OCI-LY7 (cell line): Measurements from ENCODE around the gene NTRK1. TPM values are rescaled to one million over a fixed set of nuclear protein-coding genes. Genes with fewer than 3 reads are reported as not detected.
A peak's percentile ranks its signal among the peaks of the same experiment; 100 is the strongest.

Experiments used
- BruUV-seq: library from RNA; stranded (reverse); fragments of 400-500 nt; replicated peaks from 2 replicates; lab custom pipeline; 2021; lab: Mats Ljungman, UMichigan
- CTCF ChIA-PET: fragments of 300-600 bp; sonication (Branson Sonifier 250); formaldehyde crosslinking; loops from one replicate; lab custom pipeline; 2022; ENCODE audit warnings: antibody characterized with exemption; ENCODE audit not compliant: unreplicated experiment; lab: Charles Lee
- POLR2A ChIA-PET: fragments of 300-600 bp; sonication (Branson Sonifier 250); formaldehyde crosslinking; loops from one replicate; lab custom pipeline; 2022; ENCODE audit warnings: antibody characterized with exemption; lab: Charles Lee
- DNase-seq: peaks from one replicate; pipeline ENCODE4 v3.0.0-alpha.2; 2015; ENCODE audit warnings: low spot score
- H2AFZ ChIP-seq: fragments of 200-600 bp; sonication (generic), shearing (Covaris generic); 2 replicates; pipeline ENCODE4 v1.6.1; 2014; ENCODE audit warnings: mild to moderate bottlenecking, antibody characterized with exemption, low read length, moderate library complexity
- H3K27ac ChIP-seq: fragments of 200-600 bp; sonication (generic); 2 replicates; pipeline ENCODE4 v1.5.1; 2014; ENCODE audit warnings: mixed run types, low read depth, mild to moderate bottlenecking, moderate library complexity, low read length, inconsistent platforms; ENCODE audit not compliant: poor library complexity, severe bottlenecking
- H3K36me3 ChIP-seq: fragments of 200-600 bp; sonication (generic); 2 replicates; pipeline ENCODE4 v1.6.1; 2014; ENCODE audit warnings: mild to moderate bottlenecking, antibody characterized with exemption, low read length, moderate library complexity, mixed read lengths; ENCODE audit not compliant: insufficient read depth
- H3K4me1 ChIP-seq: fragments of 200-600 bp; sonication (generic); 2 replicates; pipeline ENCODE4 v1.5.1; 2014; ENCODE audit warnings: mild to moderate bottlenecking, low read length; ENCODE audit not compliant: insufficient read depth, poor library complexity, severe bottlenecking
- H3K4me2 ChIP-seq: fragments of 200-600 bp; sonication (generic); 2 replicates; pipeline ENCODE4 v1.6.1; 2014; ENCODE audit warnings: mild to moderate bottlenecking, low read length
- H3K4me3 ChIP-seq: fragments of 200-600 bp; sonication (generic); 2 replicates; pipeline ENCODE4 v1.5.1; 2014; ENCODE audit warnings: mild to moderate bottlenecking, low read depth, low read length; ENCODE audit not compliant: poor library complexity, severe bottlenecking
- H3K79me2 ChIP-seq: fragments of 200-600 bp; sonication (generic); 2 replicates; pipeline ENCODE4 v1.6.1; 2016; ENCODE audit warnings: low read depth, mild to moderate bottlenecking, low read length, moderate library complexity, mixed read lengths; ENCODE audit not compliant: insufficient read depth
- H3K9me2 ChIP-seq: fragments of 200-600 bp; sonication (generic); 2 replicates; pipeline ENCODE4 v1.6.1; 2016; ENCODE audit warnings: mild to moderate bottlenecking, low read length, mixed read lengths; ENCODE audit not compliant: insufficient read depth
- H3K9me3 ChIP-seq: fragments of 200-600 bp; sonication (generic); 2 replicates; pipeline ENCODE4 v1.6.1; 2014; ENCODE audit warnings: mild to moderate bottlenecking, mixed run types, low read length, mixed read lengths
- H4K20me1 ChIP-seq: fragments of 200-600 bp; sonication (generic); 2 replicates; pipeline ENCODE4 v1.6.1; 2014; ENCODE audit warnings: mild to moderate bottlenecking, antibody characterized with exemption, low read length, moderate library complexity, mixed read lengths; ENCODE audit not compliant: insufficient read depth
- EZH2phosphoT487 ChIP-seq: fragments of 200-600 bp; sonication (generic); IDR thresholded peaks from 2 replicates; pipeline ENCODE4 v1.6.1; 2018; ENCODE audit warnings: low read depth, borderline replicate concordance, mild to moderate bottlenecking, mixed run types, antibody characterized with exemption, low read length, moderate library complexity, mixed read lengths
- intact Hi-C: fragments of 100-400 bp; cut with micrococcal nuclease; formaldehyde crosslinking; loops from one replicate; pipeline ENCODE4 v1.10.0; 2022; ENCODE audit not compliant: unreplicated experiment
- total RNA-seq, 2 experiments: library from RNA; depleted of rRNA in 1 of 2; stranded (reverse); fragments of >200 nt in 1 of 2; shearing (Covaris generic) in 1 of 2; gene quantifications; 2 replicates each; pipeline ENCODE4 v1.2.3, GENCODE V29; 2014 to 2022
- TF ChIP-seq, protein P1 (sequence below): fragments of 200-600 bp; sonication (generic); conservative IDR thresholded peaks from 2 replicates; pipeline ENCODE4 v1.5.1; 2014; ENCODE audit warnings: mild to moderate bottlenecking, antibody characterized with exemption, low read length, moderate library complexity, mixed read lengths

NTRK1 gene
- total RNA-seq, 2 experiments from 2014 or later = not detected

DNA sequence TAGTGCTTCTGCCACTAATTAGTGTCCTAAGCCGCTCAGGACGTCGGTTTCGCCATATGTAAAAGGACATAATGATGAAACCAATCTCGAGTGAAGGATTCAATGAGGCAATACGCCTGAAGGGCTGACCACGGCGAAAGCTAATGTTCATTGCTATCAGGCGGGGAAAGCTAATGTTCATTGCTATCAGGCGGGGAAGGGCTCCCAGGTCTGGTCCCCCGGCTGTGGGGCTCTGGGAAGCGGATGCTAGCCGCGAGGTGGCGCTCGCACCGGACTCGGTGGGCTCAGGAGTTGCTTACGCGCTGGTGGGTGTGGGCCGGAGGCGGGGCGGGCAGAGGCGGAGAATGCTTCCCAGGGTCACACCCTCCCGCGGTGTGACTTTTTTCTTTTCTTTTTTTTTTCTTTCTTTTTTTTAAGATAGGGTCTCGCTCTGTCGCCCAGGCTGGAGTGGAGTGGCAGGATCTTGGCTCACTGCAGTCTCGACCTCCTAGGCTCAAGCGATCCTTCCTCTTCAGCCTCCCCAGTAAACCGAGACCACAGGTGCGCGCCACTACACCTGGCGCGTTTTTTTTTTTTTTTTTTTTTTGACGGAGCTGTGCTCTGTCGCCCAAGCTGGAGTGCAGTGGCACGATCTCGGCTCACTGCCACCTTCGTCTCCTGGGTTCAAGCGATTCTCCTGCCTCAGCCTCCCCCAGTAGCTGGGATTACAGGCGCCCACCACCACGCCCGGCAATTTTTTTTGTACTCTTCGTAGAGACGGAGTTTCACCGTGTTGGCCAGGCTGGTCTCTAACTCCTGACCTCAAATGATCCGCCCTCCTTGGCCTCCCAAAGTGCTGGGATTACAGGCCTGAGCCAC, 31.8 kb downstream of the NTRK1 start:
- CTCF ChIA-PET = interaction anchor here (0.6 kb wide), 1 partner anchor 65 kb away, joined by 3 read pairs; no protein-coding TSS in a partner anchor
- H3K4me1 ChIP-seq = no peaks in the 10 kb centered on the region
- intact Hi-C loops = no loop called here
- H3K9me2 ChIP-seq = no peaks in the 10 kb centered on the region
- no peaks in the 10 kb centered on the region for H3K36me3 ChIP-seq
- no peak overlapping the region for H2AFZ ChIP-seq
- H3K4me3 ChIP-seq = no peak overlapping the region
- POLR2A ChIA-PET = no interaction called here
- peak; percentile 71 for DNase-seq
- no peaks in the 10 kb centered on the region for H3K79me2 ChIP-seq
- H3K9me3 ChIP-seq = no peaks in the 10 kb centered on the region
- BruUV-seq = no TSS peak
- H4K20me1 ChIP-seq = no peaks in the 10 kb centered on the region
- TF ChIP-seq EZH2phosphoT487 = no peak
- TF ChIP-seq, protein P1, sequence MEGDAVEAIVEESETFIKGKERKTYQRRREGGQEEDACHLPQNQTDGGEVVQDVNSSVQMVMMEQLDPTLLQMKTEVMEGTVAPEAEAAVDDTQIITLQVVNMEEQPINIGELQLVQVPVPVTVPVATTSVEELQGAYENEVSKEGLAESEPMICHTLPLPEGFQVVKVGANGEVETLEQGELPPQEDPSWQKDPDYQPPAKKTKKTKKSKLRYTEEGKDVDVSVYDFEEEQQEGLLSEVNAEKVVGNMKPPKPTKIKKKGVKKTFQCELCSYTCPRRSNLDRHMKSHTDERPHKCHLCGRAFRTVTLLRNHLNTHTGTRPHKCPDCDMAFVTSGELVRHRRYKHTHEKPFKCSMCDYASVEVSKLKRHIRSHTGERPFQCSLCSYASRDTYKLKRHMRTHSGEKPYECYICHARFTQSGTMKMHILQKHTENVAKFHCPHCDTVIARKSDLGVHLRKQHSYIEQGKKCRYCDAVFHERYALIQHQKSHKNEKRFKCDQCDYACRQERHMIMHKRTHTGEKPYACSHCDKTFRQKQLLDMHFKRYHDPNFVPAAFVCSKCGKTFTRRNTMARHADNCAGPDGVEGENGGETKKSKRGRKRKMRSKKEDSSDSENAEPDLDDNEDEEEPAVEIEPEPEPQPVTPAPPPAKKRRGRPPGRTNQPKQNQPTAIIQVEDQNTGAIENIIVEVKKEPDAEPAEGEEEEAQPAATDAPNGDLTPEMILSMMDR = peak; percentile 82
- H3K27ac ChIP-seq = no peak overlapping the region
- H3K4me2 ChIP-seq = no peak overlapping the region

DNA sequence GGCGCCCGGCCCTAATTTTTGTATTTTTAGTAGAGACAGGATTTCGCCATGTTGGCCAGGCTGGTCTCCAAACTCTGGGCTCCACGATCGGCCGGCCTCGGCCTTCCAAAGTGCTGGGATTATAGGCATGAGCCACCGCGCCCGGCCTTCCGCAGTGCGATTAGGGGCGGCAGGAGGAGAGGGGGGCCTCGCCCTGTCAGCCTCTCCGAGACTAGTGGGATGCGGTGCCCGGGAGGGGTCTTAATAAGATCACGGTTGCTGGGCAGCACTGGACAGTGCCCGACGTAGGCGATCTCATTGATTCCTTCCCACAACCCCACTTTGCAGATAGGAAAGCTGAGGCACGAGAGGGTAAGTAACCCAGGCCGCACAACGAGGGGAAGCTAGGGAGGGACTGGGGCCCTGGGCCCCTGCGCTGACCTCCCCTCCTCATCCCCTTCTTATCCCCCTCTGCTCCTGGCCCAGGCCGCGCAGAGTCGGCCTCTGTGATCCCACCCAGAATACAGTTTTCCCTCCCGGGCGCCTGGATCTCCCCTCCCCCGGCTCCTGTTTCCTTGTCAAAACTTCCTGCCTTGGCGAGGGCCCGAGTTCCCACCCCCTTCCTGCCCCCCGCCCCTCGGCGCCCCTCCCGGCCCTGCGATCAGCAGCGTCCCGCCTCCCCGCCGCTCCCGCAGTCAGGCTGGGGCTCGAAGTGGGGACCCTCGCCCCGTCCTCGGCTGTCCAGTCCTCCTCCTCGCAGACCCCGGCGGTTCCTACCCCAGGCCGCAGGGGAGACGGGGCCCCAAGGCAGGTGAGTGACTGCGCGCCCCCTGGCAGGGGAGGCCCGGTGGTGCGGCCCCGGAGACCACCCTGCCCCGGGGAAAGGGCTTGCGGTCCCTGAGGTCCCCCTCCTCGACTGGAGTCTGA, 32.6 kb downstream of the NTRK1 start, which contains the start of gene PEAR1:
Gene PEAR1, plus strand, starts transcription at position 671 of the 906 bp plus-strand sequence. CDS start 10,209 bp downstream, outside the sequence.
- CTCF ChIA-PET = no interaction called here
- intact Hi-C loops = no loop called here

More for the DNA sequence above, 32.6 kb downstream of the NTRK1 start, which contains the start of gene PEAR1:
- H4K20me1 ChIP-seq = no peaks in the 10 kb centered on the region
- no peak within 1 kb of the TSS for H3K27ac ChIP-seq
- no peaks in the 10 kb centered on the region for H3K4me1 ChIP-seq
- POLR2A ChIA-PET = no interaction called here
- no peaks in the 10 kb centered on the region for H3K9me3 ChIP-seq
- no peak within 1 kb of the TSS for H3K4me3 ChIP-seq
- no peaks in the 10 kb centered on the region for H3K79me2 ChIP-seq
- no peak for TF ChIP-seq EZH2phosphoT487
- TF ChIP-seq, protein P1 = no peak
- DNase-seq = no peak
- no peak within 1 kb of the TSS for H2AFZ ChIP-seq
- BruUV-seq = no TSS peak
- H3K9me2 ChIP-seq = no peaks in the 10 kb centered on the region
- no peaks in the 10 kb centered on the region for H3K36me3 ChIP-seq
- no peak within 1 kb of the TSS for H3K4me2 ChIP-seq
